ENCODE data around the gene FATE1.

DNA sequence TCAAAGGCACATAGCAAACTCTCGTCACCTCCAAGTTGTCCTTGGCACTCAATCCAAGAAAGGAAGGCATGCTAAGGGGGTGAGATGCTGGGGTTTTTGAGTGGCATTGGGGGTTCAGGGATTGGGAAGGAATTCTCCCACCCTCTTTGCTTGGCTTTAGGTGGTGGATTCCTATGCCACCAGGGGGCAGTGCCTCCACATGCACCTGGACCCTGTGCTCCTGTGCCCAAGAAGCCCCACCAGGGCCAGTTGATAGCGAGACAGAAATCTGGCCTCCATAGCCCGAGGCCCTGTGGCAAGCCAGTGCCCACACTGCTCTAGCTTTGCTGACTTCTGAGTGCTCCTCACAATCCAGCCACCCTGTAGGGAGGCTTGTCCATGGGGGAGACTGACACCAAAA is 2.0 kb upstream of the FATE1 start:
- no peak for TF ChIP-seq POLR2A (IDR thresholded peaks at IDR 0.05; ENCODE audit: low read length)
- TF ChIP-seq GATA1 (IDR thresholded peaks at IDR 0.05; ENCODE audit: low read depth, low read length): no peak

Data from erythroblast (primary cell).